GM12891 (cell line): Measurements from ENCODE around the gene ADTRP.

Source experiments
- PAX5 ChIP-seq: IDR thresholded peaks from 2 replicates; pipeline ENCODE4 v1.6.1; 2011; ENCODE audit warnings: low read length, moderate library complexity, mild to moderate bottlenecking; ENCODE audit not compliant: insufficient read depth, severe bottlenecking
- POLR2A ChIP-seq: IDR thresholded peaks from 2 replicates; pipeline ENCODE4 v1.6.1; 2011; ENCODE audit warnings: low read depth, low read length, control low read depth
- POLR2AphosphoS5 ChIP-seq: IDR thresholded peaks from 2 replicates; pipeline ENCODE4 v1.6.1; 2011; ENCODE audit warnings: low read depth, low read length, control low read depth
- POU2F2 ChIP-seq: IDR thresholded peaks from 2 replicates; pipeline ENCODE4 v1.6.1; 2011; ENCODE audit warnings: low read depth, mild to moderate bottlenecking, control low read depth, low read length, moderate library complexity
- SPI1 ChIP-seq: IDR thresholded peaks from 2 replicates; pipeline ENCODE4 v1.6.1; 2011; ENCODE audit warnings: low read depth, low read length, control low read depth
- TAF1 ChIP-seq: IDR thresholded peaks from 2 replicates; pipeline ENCODE4 v1.6.1; 2011; ENCODE audit warnings: low read depth, low read length, control low read depth

DNA sequence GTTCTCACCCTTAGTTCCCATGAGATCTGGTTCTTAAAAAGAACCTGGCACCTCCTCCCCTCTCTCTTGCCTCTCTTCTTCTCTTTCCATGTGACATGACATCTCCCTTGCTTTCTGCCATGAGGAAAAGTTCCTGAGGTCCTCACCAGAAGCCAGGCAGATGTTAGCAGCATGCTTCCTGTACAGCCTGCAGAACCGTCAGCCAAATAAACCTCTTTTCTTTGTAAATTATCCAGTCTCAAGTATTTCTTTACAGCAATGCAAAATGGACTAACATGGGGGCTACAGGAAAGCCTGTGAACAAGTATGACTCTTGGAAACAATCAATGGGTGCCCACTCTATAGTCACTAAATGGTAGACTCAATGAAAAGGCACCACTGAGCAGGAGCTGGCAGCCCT lies 34.5 kb downstream of the ADTRP start:
- TF ChIP-seq POLR2A: no peak
- no peak for TF ChIP-seq POLR2AphosphoS5
- no peak for TF ChIP-seq TAF1
- TF ChIP-seq PAX5: no peak
- TF ChIP-seq POU2F2: no peak
- no peak for TF ChIP-seq SPI1
